Glutamatergic neuron (in vitro differentiated cells): ENCODE measurements around the gene DCTN3. TPM values are rescaled to one million over a fixed set of nuclear protein-coding genes. Genes with fewer than 3 reads are reported as not detected.

Experiments
- DNase-seq: peaks from one replicate; pipeline ENCODE4 v3.0.0; 2022
- H3K27ac Mint-ChIP-seq: one replicate; pipeline ENCODE4 v1.8.0; 2020; ENCODE audit warnings: mild to moderate bottlenecking, mixed read lengths, inconsistent platforms; ENCODE audit not compliant: unreplicated experiment
- H3K27me3 Mint-ChIP-seq: one replicate; pipeline ENCODE4 v1.8.0; 2020; ENCODE audit warnings: mild to moderate bottlenecking, moderate library complexity, mixed read lengths, inconsistent platforms; ENCODE audit not compliant: unreplicated experiment
- H3K36me3 Mint-ChIP-seq: one replicate; pipeline ENCODE4 v1.8.0; 2020; ENCODE audit warnings: mild to moderate bottlenecking, mixed read lengths, inconsistent platforms; ENCODE audit not compliant: unreplicated experiment
- H3K4me1 Mint-ChIP-seq: one replicate; pipeline ENCODE4 v1.8.0; 2020; ENCODE audit warnings: mild to moderate bottlenecking, low read depth, mixed read lengths, inconsistent platforms; ENCODE audit not compliant: unreplicated experiment
- H3K4me3 Mint-ChIP-seq: one replicate; pipeline ENCODE4 v1.8.0; 2020; ENCODE audit warnings: mild to moderate bottlenecking, mixed read lengths, inconsistent platforms; ENCODE audit not compliant: unreplicated experiment
- H3K9me3 Mint-ChIP-seq: one replicate; pipeline ENCODE4 v1.8.0; 2020; ENCODE audit warnings: mild to moderate bottlenecking, moderate library complexity, mixed read lengths, inconsistent platforms; ENCODE audit not compliant: unreplicated experiment
- CTCF ChIP-seq: fragments of 200-600 bp; sonication (generic); IDR thresholded peaks from one replicate; pipeline ENCODE4 v1.5.0; 2021; ENCODE audit not compliant: partially characterized antibody, unreplicated experiment
- total RNA-seq: library from RNA; stranded (reverse); fragmentation: NEBNext Ultra II Directional; extraction: Animal tissue kit (Norgen Biotek cat#: 25700); gene quantifications from one replicate; pipeline ENCODE4 v1.2.1, GENCODE V29; 2021; ENCODE audit not compliant: unreplicated experiment

Gene DCTN3
- total RNA-seq, 1 donor from 2014 or later: 119 TPM

- no peak for TF ChIP-seq CTCF
- Mint-ChIP-seq H3K9me3 (peaks cover 39% of the 10 kb centered on the region), H3K4me1 (peaks cover 68% of the 10 kb centered on the region), H3K27ac (peak overlapping the region; percentile 99), H3K27me3 (peaks cover 30% of the 10 kb centered on the region), H3K4me3 (peak overlapping the region; percentile 87), H3K36me3 (peaks cover 28% of the 10 kb centered on the region)
- DNase-seq: no peak
Measured at GRCh38 chr9:34566322-34566721, 54.0 kb downstream of the DCTN3 start.

- peak overlapping the region; percentile 68 for H3K4me3 Mint-ChIP-seq
- H3K27ac Mint-ChIP-seq: peak overlapping the region; percentile 80
- peaks cover 28% of the 10 kb centered on the region for H3K36me3 Mint-ChIP-seq
- peaks cover 36% of the 10 kb centered on the region for H3K9me3 Mint-ChIP-seq
- TF ChIP-seq CTCF: no peak
- peaks cover 30% of the 10 kb centered on the region for H3K27me3 Mint-ChIP-seq
- peaks cover 69% of the 10 kb centered on the region for H3K4me1 Mint-ChIP-seq
- DNase-seq: no peak
Measured at GRCh38 chr9:34565856-34566255, 54.4 kb downstream of the DCTN3 start.

- Mint-ChIP-seq H3K36me3 (peaks cover 28% of the 10 kb centered on the region), H3K9me3 (peaks cover 36% of the 10 kb centered on the region), H3K27ac (peak overlapping the region; percentile 44), H3K4me3 (peak overlapping the region; percentile 45), H3K4me1 (peaks cover 63% of the 10 kb centered on the region), H3K27me3 (peaks cover 30% of the 10 kb centered on the region)
- no peak for DNase-seq
- no peak for TF ChIP-seq CTCF
Measured at GRCh38 chr9:34564617-34565016, 55.7 kb downstream of the DCTN3 start.

Other genes with a start within 250 kb of the DCTN3 start
- gene MYORG, start 243.6 kb downstream of the DCTN3 start, total RNA-seq: 4.6 TPM
- 221 TPM for gene FAM219A, start 161.9 kb downstream of the DCTN3 start, total RNA-seq
- gene DNAI1, start 161.7 kb downstream of the DCTN3 start, total RNA-seq: 1.2 TPM
- gene ENHO, start 97.5 kb downstream of the DCTN3 start, total RNA-seq: 11.5 TPM
- gene CNTFR, start 30.8 kb downstream of the DCTN3 start, total RNA-seq: 170 TPM
- gene RPP25L, start 8.4 kb downstream of the DCTN3 start, total RNA-seq: 12.6 TPM
- not detected for gene ARID3C, start 8.6 kb upstream of the DCTN3 start, total RNA-seq
- 44.4 TPM for gene SIGMAR1, start 17.3 kb upstream of the DCTN3 start, total RNA-seq
- 57.5 TPM for gene GALT, start 26.2 kb upstream of the DCTN3 start, total RNA-seq
- 28.8 TPM for gene IL11RA, start 31.7 kb upstream of the DCTN3 start, total RNA-seq
- 1.7 TPM for gene CCL27, start 42.2 kb upstream of the DCTN3 start, total RNA-seq
- not detected for gene CCL19, start 70.8 kb upstream of the DCTN3 start, total RNA-seq
- not detected for gene CCL21, start 89.6 kb upstream of the DCTN3 start, total RNA-seq